Transverse colon (tissue), 4 donors: ENCODE results near the gene ADGRE1. TPM values are rescaled to one million over a fixed set of nuclear protein-coding genes. Genes with fewer than 3 reads are reported as not detected.

Experiments
- DNase-seq: peaks from one replicate; pipeline ENCODE4 v3.0.0-alpha.2; 2019
- H3K27ac ChIP-seq, 4 donors: fragments of 200-600 bp; sonication (generic); 2 replicates each; pipeline ENCODE4 v1.5.1; 2016 to 2018; ENCODE audit warnings: inconsistent platforms in 4 of 4
- H3K27me3 ChIP-seq: fragments of 200-600 bp; sonication (generic); 2 replicates; pipeline ENCODE4 v1.5.1; 2017; ENCODE audit warnings: inconsistent platforms
- H3K36me3 ChIP-seq, 4 donors: fragments of 200-600 bp; sonication (generic); 2 replicates each; pipeline ENCODE4 v1.5.1; 2017 to 2019; ENCODE audit warnings: inconsistent platforms in 4 of 4
- H3K4me1 ChIP-seq, 4 donors: fragments of 200-600 bp; sonication (generic); 2 replicates each; pipeline ENCODE4 v1.5.1; 2017 to 2020; ENCODE audit warnings: inconsistent platforms in 4 of 4
- H3K4me3 ChIP-seq, 4 donors: fragments of 200-600 bp; sonication (generic); 1 replicate in 1 of 4; 2 replicates in 3 of 4; pipeline versions ENCODE4 v1.5.1 to v1.6.1; 2017 to 2019; ENCODE audit warnings: inconsistent platforms in 4 of 4
- H3K9me3 ChIP-seq, 2 donors: fragments of 200-600 bp; sonication (generic); 2 replicates each; pipeline ENCODE4 v1.5.1; 2017 to 2019; ENCODE audit warnings: inconsistent platforms in 2 of 2
- EP300 ChIP-seq: sonication (generic); formaldehyde crosslinking; IDR thresholded peaks from one replicate; pipeline ENCODE4 v1.6.1; 2017; ENCODE audit warnings: antibody characterized with exemption, low read depth
- POLR2A ChIP-seq: fragments of 450-650 bp; IDR thresholded peaks from one replicate; pipeline ENCODE4 v1.6.1; 2016; ENCODE audit warnings: antibody characterized with exemption, mild to moderate bottlenecking, moderate library complexity
- POLR2AphosphoS5 ChIP-seq, 3 donors: sonication (generic); formaldehyde crosslinking; IDR thresholded peaks; one replicate each; pipeline ENCODE4 v1.6.1; 2016; ENCODE audit warnings: antibody characterized with exemption in 3 of 3
- WGBS, 2 donors: methylation state at CpG; one replicate each; pipeline ENCODE4 v1.1.5; 2018; ENCODE audit warnings: low coverage in 1 of 2; 5-methylcytosine and 5-hydroxymethylcytosine counted together
- in situ Hi-C, 4 donors: fragments of 200-750 bp; cut with MboI; loops; one replicate each; pipeline versions ENCODE4 v1.15.0 to v1.15.1; 2017; ENCODE audit warnings: low sequenced_read_pairs in 3 of 4, low pct_ligation_motif_present in 1 of 4, low pct_unique_long_range_greater_than_20kb in 1 of 4
- intact Hi-C: fragments of 100-400 bp; cut with DNase I; formaldehyde crosslinking; loops from one replicate; pipeline ENCODE4 v1.15.1; 2023; ENCODE audit warnings: low total_unique reads
- total RNA-seq, 4 donors: library from RNA; depleted of rRNA; stranded (reverse); fragments of >200 nt; gene quantifications; one replicate each; pipeline ENCODE4 v1.1.0, GENCODE V29; 2016
- TF ChIP-seq, protein P1 (sequence below), 5 experiments: fragments of 200-600 bp in 3 of 5; fragments of 450-650 bp in 2 of 5; sonication (generic) in 3 of 5; IDR thresholded peaks; 1 replicate in 2 of 5; 2 replicates in 3 of 5; pipeline ENCODE4 v1.5.1; 2016 to 2017; ENCODE audit warnings: antibody characterized with exemption in 5 of 5, inconsistent platforms in 3 of 5, mild to moderate bottlenecking in 2 of 5, moderate library complexity in 1 of 5

Gene ADGRE1
- total RNA-seq, 4 donors from 2014 or later: 0.16 to 0.27 TPM; not detected in 2

DNA sequence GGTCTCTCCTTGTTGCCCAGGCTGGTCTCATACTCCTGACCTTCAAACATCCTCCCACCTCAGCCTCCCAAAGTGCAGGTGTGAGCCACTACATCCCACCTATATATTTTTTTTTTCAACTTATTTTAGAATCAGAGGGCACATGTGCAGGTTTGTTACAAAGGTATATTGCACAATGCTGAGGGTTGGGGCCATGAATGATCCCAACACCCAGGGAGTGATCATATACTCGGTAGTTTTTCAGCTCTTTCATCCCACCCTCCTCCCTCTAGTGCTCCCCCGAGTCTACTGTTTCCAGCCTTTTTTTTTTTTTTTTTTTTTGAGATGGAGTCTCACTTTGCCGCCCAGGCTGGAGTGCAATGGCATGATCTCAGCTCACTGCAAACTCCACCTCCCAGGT, 38.4 kb upstream of the ADGRE1 start:
- Histone ChIP-seq H3K9me3 (no peaks in the 10 kb centered on the region), H3K4me3 (no peak overlapping the region), H3K27ac (no peak overlapping the region), H3K27me3 (no peaks in the 10 kb centered on the region), H3K36me3 (no peaks in the 10 kb centered on the region), H3K4me1 (no peaks in the 10 kb centered on the region)
- 74 to 89% methylated on average over 2 to 3 of the region's 3 CpGs for WGBS, 2 donors
- intact Hi-C loops: no loop called here
- DNase-seq: no peak
- TF ChIP-seq POLR2AphosphoS5 (IDR thresholded peaks at IDR 0.05) (no peak), POLR2A (no peak), EP300 (no peak)
- TF ChIP-seq, protein P1, sequence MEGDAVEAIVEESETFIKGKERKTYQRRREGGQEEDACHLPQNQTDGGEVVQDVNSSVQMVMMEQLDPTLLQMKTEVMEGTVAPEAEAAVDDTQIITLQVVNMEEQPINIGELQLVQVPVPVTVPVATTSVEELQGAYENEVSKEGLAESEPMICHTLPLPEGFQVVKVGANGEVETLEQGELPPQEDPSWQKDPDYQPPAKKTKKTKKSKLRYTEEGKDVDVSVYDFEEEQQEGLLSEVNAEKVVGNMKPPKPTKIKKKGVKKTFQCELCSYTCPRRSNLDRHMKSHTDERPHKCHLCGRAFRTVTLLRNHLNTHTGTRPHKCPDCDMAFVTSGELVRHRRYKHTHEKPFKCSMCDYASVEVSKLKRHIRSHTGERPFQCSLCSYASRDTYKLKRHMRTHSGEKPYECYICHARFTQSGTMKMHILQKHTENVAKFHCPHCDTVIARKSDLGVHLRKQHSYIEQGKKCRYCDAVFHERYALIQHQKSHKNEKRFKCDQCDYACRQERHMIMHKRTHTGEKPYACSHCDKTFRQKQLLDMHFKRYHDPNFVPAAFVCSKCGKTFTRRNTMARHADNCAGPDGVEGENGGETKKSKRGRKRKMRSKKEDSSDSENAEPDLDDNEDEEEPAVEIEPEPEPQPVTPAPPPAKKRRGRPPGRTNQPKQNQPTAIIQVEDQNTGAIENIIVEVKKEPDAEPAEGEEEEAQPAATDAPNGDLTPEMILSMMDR (IDR thresholded peaks at IDR 0.05): no peak
- in situ Hi-C loops: no loop called here

DNA sequence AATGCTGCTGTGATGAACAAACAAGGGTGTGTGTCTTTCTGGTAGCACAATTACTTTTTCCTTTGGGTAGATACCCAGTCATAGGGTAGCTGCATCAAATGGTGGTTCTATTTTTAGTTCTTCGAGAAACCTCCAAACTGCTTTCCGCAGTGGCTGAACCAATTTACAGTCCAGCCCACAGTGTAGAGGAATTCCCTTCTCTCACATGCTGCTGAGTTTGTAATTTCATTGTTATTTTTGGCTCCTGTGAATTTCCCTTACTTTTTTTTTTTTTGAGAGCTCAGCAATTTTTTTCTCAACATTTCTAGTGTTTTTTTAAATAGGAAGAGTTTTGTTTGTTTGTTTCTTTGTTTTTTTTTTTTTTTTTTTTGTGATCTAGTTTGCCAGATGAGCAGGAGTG, 37.5 kb upstream of the ADGRE1 start:
- WGBS, 2 donors: 83 to 100% methylated on average over 1 to 2 of the region's 2 CpGs
- DNase-seq: no peak
- Histone ChIP-seq H3K4me3 (no peak overlapping the region), H3K9me3 (no peaks in the 10 kb centered on the region), H3K27me3 (no peaks in the 10 kb centered on the region), H3K36me3 (no peaks in the 10 kb centered on the region), H3K27ac (no peak overlapping the region), H3K4me1 (no peaks in the 10 kb centered on the region)
- in situ Hi-C loops: loop anchor here (25.0 kb wide), 4 partner anchors 113 to 338 kb away; partner anchors contain the start of genes GPR108 (in 2 of the 4), TRIP10 (in 2 of the 4), TUBB4A (in 2 of the 4) and C3 (in 1 of the 4)
- TF ChIP-seq POLR2A: no peak
- no peak for TF ChIP-seq POLR2AphosphoS5 (IDR thresholded peaks at IDR 0.05)
- TF ChIP-seq EP300: no peak
- TF ChIP-seq, protein P1 (IDR thresholded peaks at IDR 0.05): no peak
- intact Hi-C loops: no loop called here

DNA sequence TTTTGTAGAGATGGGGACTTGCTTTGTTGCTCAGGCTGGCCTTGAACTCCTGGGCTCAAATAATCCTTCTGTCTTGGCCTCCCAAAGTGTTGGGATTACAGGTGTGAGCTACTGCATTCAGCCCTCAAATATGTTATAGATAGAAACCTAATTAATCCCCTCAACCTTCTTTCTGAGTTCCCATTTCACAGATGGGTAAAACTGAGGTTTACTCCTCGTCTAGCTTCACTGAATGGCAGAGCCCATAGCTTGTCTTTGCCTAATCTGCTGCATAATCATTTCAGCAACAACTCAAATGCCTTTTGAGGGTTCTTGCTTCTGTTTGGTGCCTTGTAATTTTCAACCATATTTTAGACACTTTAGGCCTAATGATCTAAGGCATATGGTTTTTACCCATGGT, 36.0 kb upstream of the ADGRE1 start:
- no peak overlapping the region for H3K27ac ChIP-seq
- H3K4me1 ChIP-seq: no peaks in the 10 kb centered on the region
- no peaks in the 10 kb centered on the region for H3K27me3 ChIP-seq
- TF ChIP-seq EP300 (no peak), POLR2A (no peak), POLR2AphosphoS5 (IDR thresholded peaks at IDR 0.05) (no peak)
- TF ChIP-seq, protein P1 (IDR thresholded peaks at IDR 0.05): no peak
- intact Hi-C loops: no loop called here
- WGBS, 2 donors: 83 to 89% methylated on average over 1 of the region's 1 CpG
- H3K36me3 ChIP-seq: no peaks in the 10 kb centered on the region
- in situ Hi-C loops: loop anchor here (25.0 kb wide), 4 partner anchors 114 to 339 kb away; partner anchors contain the start of genes GPR108 (in 2 of the 4), TRIP10 (in 2 of the 4), TUBB4A (in 2 of the 4) and C3 (in 1 of the 4)
- no peak overlapping the region for H3K4me3 ChIP-seq
- DNase-seq: no peak
- no peaks in the 10 kb centered on the region for H3K9me3 ChIP-seq

DNA sequence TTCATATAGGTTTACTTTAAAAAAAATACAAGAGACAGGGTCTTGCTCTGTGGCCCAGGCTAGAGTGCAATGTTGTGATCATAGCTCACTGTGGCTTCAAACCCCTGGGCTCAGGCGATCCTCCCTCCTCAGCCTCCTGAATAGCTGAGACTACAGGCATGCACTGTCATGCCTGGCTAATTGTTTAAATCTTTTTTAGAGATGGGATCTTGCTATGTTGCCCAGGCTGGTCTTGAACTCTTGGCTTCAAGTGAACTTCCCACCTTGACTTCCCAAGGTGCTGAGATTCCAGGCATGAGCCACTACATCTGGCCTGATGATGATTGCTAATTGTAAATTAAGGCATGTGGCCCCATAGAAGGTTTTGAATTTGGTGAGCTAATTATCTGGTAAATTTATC, 35.4 kb upstream of the ADGRE1 start:
- 100% methylated on average over 1 of the region's 1 CpG for WGBS, 2 donors
- intact Hi-C loops (no loop called here), in situ Hi-C loops (loop anchor here (25.0 kb wide), 4 partner anchors 115 to 340 kb away; partner anchors contain the start of genes GPR108 (in 2 of the 4), TRIP10 (in 2 of the 4), TUBB4A (in 2 of the 4) and C3 (in 1 of the 4))
- H3K27ac ChIP-seq: no peak overlapping the region
- H3K36me3 ChIP-seq: no peaks in the 10 kb centered on the region
- H3K9me3 ChIP-seq: no peaks in the 10 kb centered on the region
- no peaks in the 10 kb centered on the region for H3K4me1 ChIP-seq
- no peak for DNase-seq
- no peak overlapping the region for H3K4me3 ChIP-seq
- no peaks in the 10 kb centered on the region for H3K27me3 ChIP-seq
- TF ChIP-seq, protein P1 (IDR thresholded peaks at IDR 0.05): no peak
- TF ChIP-seq EP300 (no peak), POLR2A (no peak), POLR2AphosphoS5 (IDR thresholded peaks at IDR 0.05) (no peak)
